Suprapubic skin (tissue), 4 donors: Measurements from ENCODE around the gene DPEP3. TPM values are rescaled to one million over a fixed set of nuclear protein-coding genes. Genes with fewer than 3 reads are reported as not detected.
"Not testable (repeated sequence)": the region's sequence is repeated elsewhere in the genome, so short reads cannot be mapped to it uniquely, and the experiment has no call there.

Experiments used
- DNase-seq, 2 donors: peaks; one replicate each; pipeline ENCODE4 v3.0.0-alpha.2; 2019; ENCODE audit warnings: low spot score in 2 of 2
- H3K27ac ChIP-seq: fragments of 200-600 bp; sonication (generic); one replicate; pipeline ENCODE4 v1.5.1; 2019
- H3K27me3 ChIP-seq: fragments of 200-600 bp; sonication (generic); one replicate; pipeline ENCODE4 v1.5.1; 2019
- H3K36me3 ChIP-seq: fragments of 200-600 bp; sonication (generic); one replicate; pipeline ENCODE4 v1.5.1; 2019
- H3K4me1 ChIP-seq: fragments of 200-600 bp; sonication (generic); one replicate; pipeline ENCODE4 v1.5.1; 2019
- H3K4me3 ChIP-seq: fragments of 200-600 bp; sonication (generic); one replicate; pipeline ENCODE4 v1.5.1; 2019; ENCODE audit warnings: mild to moderate bottlenecking
- H3K9me3 ChIP-seq: fragments of 200-600 bp; sonication (generic); one replicate; pipeline ENCODE4 v1.5.1; 2019
- CTCF ChIP-seq, 2 donors: fragments of 200-600 bp in 1 of 2; fragments of 450-650 bp in 1 of 2; sonication (generic) in 1 of 2; IDR thresholded peaks; one replicate each; pipeline ENCODE4 v1.5.1; 2016 to 2019; ENCODE audit warnings: antibody characterized with exemption in 2 of 2, mild to moderate bottlenecking in 1 of 2, moderate library complexity in 1 of 2
- EP300 ChIP-seq: sonication (generic); formaldehyde crosslinking; IDR thresholded peaks from one replicate; pipeline ENCODE4 v1.6.1; 2017; ENCODE audit warnings: antibody characterized with exemption
- POLR2A ChIP-seq, 2 donors: fragments of 450-650 bp; IDR thresholded peaks; one replicate each; pipeline ENCODE4 v1.6.1; 2017; ENCODE audit warnings: antibody characterized with exemption in 2 of 2, mild to moderate bottlenecking in 2 of 2, moderate library complexity in 2 of 2
- POLR2AphosphoS5 ChIP-seq, 3 donors: sonication (generic); formaldehyde crosslinking; IDR thresholded peaks; one replicate each; pipeline ENCODE4 v1.6.1; 2017; ENCODE audit warnings: antibody characterized with exemption in 3 of 3
- WGBS: methylation state at CpG from one replicate; pipeline ENCODE4 v1.1.5; 2018; 5-methylcytosine and 5-hydroxymethylcytosine counted together
- total RNA-seq, 4 donors: library from RNA; depleted of rRNA; stranded (reverse); fragments of >200 nt; gene quantifications; one replicate each; pipeline ENCODE4 v1.1.0, GENCODE V29; 2016

The DPEP3 gene
- total RNA-seq, 4 donors from 2014 or later: not detected

- no peaks in the 10 kb centered on the region for H3K27me3 ChIP-seq
- H3K4me1 ChIP-seq: peaks cover 27% of the 10 kb centered on the region
- peaks cover 5% of the 10 kb centered on the region for H3K36me3 ChIP-seq
- TF ChIP-seq EP300: no peak
- no peak for TF ChIP-seq CTCF (IDR thresholded peaks at IDR 0.05)
- H3K27ac ChIP-seq: no peak overlapping the region
- DNase-seq: no peak
- 88% methylated on average over 8 of the region's 8 CpGs for WGBS
- H3K9me3 ChIP-seq: no peaks in the 10 kb centered on the region
- H3K4me3 ChIP-seq: no peak overlapping the region
Measured at GRCh38 chr16:68019167-68019680, 38.9 kb upstream of the DPEP3 start.

- Histone ChIP-seq H3K36me3 (no peaks in the 10 kb centered on the region), H3K9me3 (no peaks in the 10 kb centered on the region), H3K4me3 (no peak within 1 kb of the TSS), H3K27ac (no peak within 1 kb of the TSS), H3K27me3 (no peaks in the 10 kb centered on the region), H3K4me1 (peaks cover 7% of the 10 kb centered on the region)
- TF ChIP-seq EP300: no peak
- no peak for TF ChIP-seq CTCF (IDR thresholded peaks at IDR 0.05)
- no peak for TF ChIP-seq POLR2A (IDR thresholded peaks at IDR 0.05)
- TF ChIP-seq POLR2AphosphoS5 (IDR thresholded peaks at IDR 0.05): no peak
- DNase-seq: no peak
- WGBS: 96% methylated on average over 5 of the region's 5 CpGs
Measured at GRCh38 chr16:68015681-68016080, 35.4 kb upstream of the DPEP3 start, which contains the start of gene DPEP2NB. Gene DPEP2NB, minus strand, starts transcription at chr16:68015911. Its CDS starts 141 bp downstream, at chr16:68015770.

- Histone ChIP-seq H3K9me3 (no peaks in the 10 kb centered on the region), H3K27me3 (no peaks in the 10 kb centered on the region), H3K4me3 (no peak overlapping the region), H3K4me1 (peaks cover 7% of the 10 kb centered on the region), H3K36me3 (no peaks in the 10 kb centered on the region), H3K27ac (no peak overlapping the region)
- 25% methylated on average over 1 of the region's 1 CpG for WGBS
- TF ChIP-seq POLR2A (IDR thresholded peaks at IDR 0.05) (no peak), POLR2AphosphoS5 (IDR thresholded peaks at IDR 0.05) (no peak), EP300 (no peak), CTCF (IDR thresholded peaks at IDR 0.05) (no peak)
- DNase-seq: no peak
Measured at GRCh38 chr16:68013440-68013839, 33.1 kb upstream of the DPEP3 start.

- H3K27ac ChIP-seq, H3K4me3 ChIP-seq, H3K9me3 ChIP-seq, H3K27me3 ChIP-seq, H3K36me3 ChIP-seq, DNase-seq: not testable (repeated sequence)
- peaks cover 24% of the 10 kb centered on the region for H3K4me1 ChIP-seq
- WGBS: 85% methylated on average over 4 of the region's 4 CpGs
Measured at GRCh38 chr16:68009872-68010271, 29.6 kb upstream of the DPEP3 start.

- no peaks in the 10 kb centered on the region for H3K9me3 ChIP-seq
- no peak for DNase-seq
- H3K36me3 ChIP-seq: no peaks in the 10 kb centered on the region
- TF ChIP-seq POLR2A (IDR thresholded peaks at IDR 0.05) (no peak), POLR2AphosphoS5 (IDR thresholded peaks at IDR 0.05) (no peak), EP300 (no peak), CTCF (IDR thresholded peaks at IDR 0.05) (no peak)
- no peaks in the 10 kb centered on the region for H3K27me3 ChIP-seq
- H3K4me3 ChIP-seq: no peak overlapping the region
- 70% methylated on average over 9 of the region's 9 CpGs for WGBS
- H3K4me1 ChIP-seq: peaks cover 28% of the 10 kb centered on the region
- H3K27ac ChIP-seq: no peak overlapping the region
Measured at GRCh38 chr16:68009157-68009735, 28.9 kb upstream of the DPEP3 start.
